DOHH2 (cell line): Measurements from ENCODE around the gene POU2F3.

Experiments used
- EZH2phosphoT487 ChIP-seq: fragments of 200-600 bp; sonication (generic); IDR thresholded peaks from 2 replicates; pipeline ENCODE4 v1.6.1; 2017; ENCODE audit warnings: borderline replicate concordance, mild to moderate bottlenecking, antibody characterized with exemption, low read length, moderate library complexity, mixed read lengths
- TF ChIP-seq, protein P1 (sequence below): fragments of 200-600 bp; sonication (generic); IDR thresholded peaks from one replicate; pipeline ENCODE4 v1.5.1; 2014; ENCODE audit warnings: antibody characterized with exemption, mild to moderate bottlenecking, low read depth, low read length; ENCODE audit not compliant: poor library complexity, severe bottlenecking

DNA sequence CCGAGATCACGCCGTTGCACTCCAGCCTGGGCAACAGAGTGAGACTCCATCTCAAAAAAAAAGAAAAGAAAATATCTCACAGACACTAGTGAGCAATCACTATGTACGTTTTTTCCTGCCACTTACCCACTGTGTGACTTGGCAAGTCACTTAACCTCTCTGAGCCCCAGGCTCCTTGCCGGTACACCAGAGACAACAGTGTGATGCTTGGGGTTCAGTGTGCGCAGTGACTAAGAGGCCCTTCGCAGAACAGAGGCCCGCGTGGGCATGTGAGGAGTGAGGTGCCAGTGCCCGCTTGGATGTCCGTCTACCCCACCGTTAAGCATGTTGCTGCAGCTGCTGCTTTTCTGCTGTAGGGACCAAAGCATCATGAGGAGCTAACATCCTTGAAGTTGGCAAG is 22.4 kb upstream of the POU2F3 start:
- TF ChIP-seq, protein P1, sequence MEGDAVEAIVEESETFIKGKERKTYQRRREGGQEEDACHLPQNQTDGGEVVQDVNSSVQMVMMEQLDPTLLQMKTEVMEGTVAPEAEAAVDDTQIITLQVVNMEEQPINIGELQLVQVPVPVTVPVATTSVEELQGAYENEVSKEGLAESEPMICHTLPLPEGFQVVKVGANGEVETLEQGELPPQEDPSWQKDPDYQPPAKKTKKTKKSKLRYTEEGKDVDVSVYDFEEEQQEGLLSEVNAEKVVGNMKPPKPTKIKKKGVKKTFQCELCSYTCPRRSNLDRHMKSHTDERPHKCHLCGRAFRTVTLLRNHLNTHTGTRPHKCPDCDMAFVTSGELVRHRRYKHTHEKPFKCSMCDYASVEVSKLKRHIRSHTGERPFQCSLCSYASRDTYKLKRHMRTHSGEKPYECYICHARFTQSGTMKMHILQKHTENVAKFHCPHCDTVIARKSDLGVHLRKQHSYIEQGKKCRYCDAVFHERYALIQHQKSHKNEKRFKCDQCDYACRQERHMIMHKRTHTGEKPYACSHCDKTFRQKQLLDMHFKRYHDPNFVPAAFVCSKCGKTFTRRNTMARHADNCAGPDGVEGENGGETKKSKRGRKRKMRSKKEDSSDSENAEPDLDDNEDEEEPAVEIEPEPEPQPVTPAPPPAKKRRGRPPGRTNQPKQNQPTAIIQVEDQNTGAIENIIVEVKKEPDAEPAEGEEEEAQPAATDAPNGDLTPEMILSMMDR: no peak
- no peak for TF ChIP-seq EZH2phosphoT487
